Hepatocyte (in vitro differentiated cells): ENCODE results near the gene HEYL.

Experiments
- CTCF ChIP-seq: fragments of 200-600 bp; sonication (generic); IDR thresholded peaks from 2 replicates; pipeline ENCODE4 v1.5.1; 2016; ENCODE audit warnings: antibody characterized with exemption, mild to moderate bottlenecking; ENCODE audit not compliant: poor library complexity
- EZH2 ChIP-seq: fragments of 200-600 bp; sonication (generic); IDR thresholded peaks from 2 replicates; pipeline ENCODE4 v1.6.1; 2016; ENCODE audit warnings: antibody characterized with exemption, mild to moderate bottlenecking, borderline replicate concordance
- EZH2phosphoT487 ChIP-seq: fragments of 200-600 bp; sonication (generic); IDR thresholded peaks from one replicate; pipeline ENCODE4 v1.6.1; 2018; ENCODE audit warnings: antibody characterized with exemption, mild to moderate bottlenecking, low read depth, moderate library complexity; ENCODE audit not compliant: unreplicated experiment, severe bottlenecking

- no peak for TF ChIP-seq CTCF
- TF ChIP-seq EZH2 = no peak
- no peak for TF ChIP-seq EZH2phosphoT487
Observed at GRCh38 chr1:39637361-39637760, 2.1 kb downstream of the HEYL start.
